AG08395 (cell line): Measurements from ENCODE around the gene ZNF350.
A peak's percentile ranks its signal among the peaks of the same experiment; 100 is the strongest.
"Not testable (repeated sequence)": the region's sequence is repeated elsewhere in the genome, so short reads cannot be mapped to it uniquely, and the experiment has no call there.

Experiments
- DNase-seq: peaks from one replicate; pipeline ENCODE4 v3.0.0; 2012; ENCODE audit warnings: mixed read lengths, low spot score

The ZNF350 gene

DNA sequence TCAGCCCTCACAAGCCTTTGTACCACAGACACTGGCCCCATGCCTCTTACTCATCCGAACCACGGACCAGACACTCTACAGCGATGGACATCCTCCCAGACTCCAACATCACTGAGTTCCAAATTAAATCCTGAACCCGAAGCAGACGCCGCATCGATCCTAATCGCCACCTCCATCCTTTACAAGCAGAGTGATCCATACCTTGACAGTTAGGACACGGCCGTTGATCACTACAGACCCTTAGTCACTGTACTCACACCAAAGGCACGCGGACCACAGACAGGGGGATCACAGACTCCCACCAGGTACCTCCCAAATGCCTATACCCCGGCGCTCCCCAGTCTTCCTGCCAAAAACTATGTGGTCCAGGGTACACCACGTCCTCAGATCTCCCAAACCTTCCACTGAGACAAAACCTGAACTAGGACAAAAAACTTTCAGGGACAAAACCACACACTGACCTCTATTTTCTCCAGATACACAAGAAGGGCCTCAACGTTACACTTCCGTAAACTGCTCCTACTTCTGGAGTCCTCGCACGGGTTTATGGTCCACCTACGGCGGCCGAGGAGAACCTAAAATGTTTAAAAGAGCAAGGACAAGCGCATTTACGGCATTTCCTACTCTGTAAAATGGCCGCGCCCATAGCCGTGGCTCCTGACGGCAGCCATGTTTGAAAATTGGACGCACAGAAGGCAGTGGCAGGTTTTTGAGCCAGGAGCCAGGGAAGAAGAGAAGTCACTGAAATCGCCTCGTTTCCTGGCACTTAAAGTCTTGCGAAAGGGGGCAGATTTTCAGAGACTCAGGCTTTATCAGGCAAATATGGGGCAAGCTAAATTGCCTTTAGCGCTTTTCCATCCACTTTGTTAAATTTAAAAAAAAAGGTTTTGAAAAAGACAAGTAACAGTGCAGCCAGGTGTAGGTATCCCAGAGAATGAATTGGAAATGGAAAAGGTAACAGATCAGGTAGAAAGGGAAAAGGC lies at the start of gene ZNF350:
Gene ZNF350, minus strand, starts transcription at position 532 of the 983 bp plus-strand sequence. CDS start 12,480 bp downstream, outside the sequence.
- peak; percentile 92 for DNase-seq

GRCh38 chr19:52034051-52034728 lies 47.5 kb upstream of the ZNF350 start:
- no peak for DNase-seq

GRCh38 chr19:52028780-52029123 lies 42.1 kb upstream of the ZNF350 start:
- DNase-seq, result no peak

DNA sequence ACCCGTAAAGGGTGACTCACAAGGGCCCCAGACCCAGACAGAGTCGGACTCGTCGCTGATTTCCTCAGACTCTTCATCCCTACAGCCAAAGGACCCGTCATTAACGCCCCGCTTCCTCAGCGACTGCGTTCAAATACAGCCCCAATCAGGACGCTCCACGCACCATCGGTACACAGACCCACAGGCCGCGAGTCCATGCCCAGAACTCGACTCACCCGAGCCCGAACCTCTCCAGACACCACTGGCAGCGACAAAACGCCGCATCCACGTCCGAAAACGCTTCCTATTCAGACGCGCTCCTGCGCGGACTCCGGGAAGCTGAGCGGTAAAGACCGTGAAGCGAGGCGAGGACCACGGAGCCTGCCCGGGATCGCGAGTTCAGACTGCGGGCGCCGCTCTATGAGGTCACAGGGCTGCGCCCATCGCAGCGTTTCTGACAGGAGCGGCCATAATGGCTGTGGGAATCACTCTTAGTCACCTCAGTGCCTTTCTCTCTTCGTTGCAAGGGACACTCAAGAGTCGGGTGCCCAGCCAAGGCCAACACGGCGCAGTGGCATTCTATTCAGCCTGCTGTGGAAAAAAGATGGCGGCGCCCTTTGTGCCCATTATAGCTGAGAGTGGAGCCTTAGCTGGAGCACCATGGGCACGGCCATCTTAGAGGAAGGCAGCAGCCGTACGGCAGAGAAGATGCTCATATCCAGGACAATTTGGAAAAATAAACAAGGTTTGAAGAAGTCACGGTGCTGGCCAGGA lies 41.6 kb upstream of the ZNF350 start, which contains the start of gene ZNF614:
Gene ZNF614, minus strand, starts transcription at position 353 of the 753 bp plus-strand sequence. CDS start 2,634 bp downstream, outside the sequence.
- DNase-seq, result peak; percentile 94

DNA sequence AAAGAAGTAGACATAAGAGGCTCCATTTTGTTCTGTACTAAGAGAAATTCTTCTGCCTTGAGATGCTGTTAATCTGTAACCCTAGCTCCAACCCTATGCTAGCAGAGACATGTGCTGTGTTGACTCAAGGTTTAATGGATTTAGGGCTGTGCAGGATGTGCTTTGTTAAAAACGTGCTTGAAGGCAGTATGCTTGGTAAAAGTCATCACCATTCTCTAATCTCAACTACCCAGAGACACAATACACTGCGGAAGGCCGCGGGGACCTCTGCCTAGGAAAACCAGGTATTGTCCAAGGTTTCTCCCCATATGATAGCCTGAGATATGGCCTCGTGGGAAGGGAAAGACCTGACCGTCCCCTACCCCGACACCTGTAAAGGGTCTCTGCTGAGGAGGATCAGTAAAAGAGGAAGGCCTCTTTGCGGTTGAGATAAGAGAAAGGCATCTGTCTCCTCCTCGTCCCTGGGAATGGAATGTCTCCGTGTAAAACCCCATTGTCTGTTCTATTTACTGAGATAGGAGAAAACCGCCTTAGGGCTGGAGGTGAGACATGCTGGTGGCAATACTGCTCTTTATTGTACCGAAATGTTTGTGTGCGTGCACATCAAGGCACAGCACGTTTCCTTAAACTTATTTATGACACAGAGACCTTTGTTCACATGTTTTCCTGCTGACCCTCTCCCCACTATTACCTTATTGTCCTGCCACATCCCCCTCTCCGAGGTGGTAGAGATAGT lies 39.8 kb upstream of the ZNF350 start:
- DNase-seq, result not testable (repeated sequence)

GRCh38 chr19:52024478-52024877 lies 37.8 kb upstream of the ZNF350 start:
- DNase-seq, result not testable (repeated sequence)

DNA sequence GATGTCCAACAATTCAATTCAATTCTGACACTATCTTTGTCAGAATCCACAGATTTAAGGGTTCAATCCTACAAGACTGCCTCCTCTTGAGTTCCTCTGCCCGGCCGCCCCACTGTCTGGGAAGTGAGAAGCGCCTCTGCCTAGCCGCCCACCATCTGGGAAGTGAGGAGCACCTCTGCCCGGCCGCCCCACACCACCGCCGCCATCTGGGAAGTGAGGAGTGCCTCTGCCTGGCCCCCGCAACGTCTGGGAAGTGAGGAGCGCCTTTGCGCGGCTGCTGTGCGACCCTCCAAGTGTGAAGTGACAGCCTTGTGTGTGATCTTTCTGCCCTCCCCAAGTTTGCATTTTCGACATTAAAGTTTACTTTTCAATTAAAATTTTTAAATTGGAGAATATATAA lies 35.6 kb upstream of the ZNF350 start:
- no peak for DNase-seq

- no peak for DNase-seq
Measured at GRCh38 chr19:52020506-52020905, 33.9 kb upstream of the ZNF350 start.

GRCh38 chr19:52010674-52011073 lies 24.0 kb upstream of the ZNF350 start:
- DNase-seq, result no peak

GRCh38 chr19:52007806-52008557 lies 21.3 kb upstream of the ZNF350 start, which contains the start of gene ZNF615:
ZNF615 (minus strand) TSS chr19:52008211; CDS start chr19:52003711, 4,500 bp downstream.
- peak; percentile 88 for DNase-seq

DNA sequence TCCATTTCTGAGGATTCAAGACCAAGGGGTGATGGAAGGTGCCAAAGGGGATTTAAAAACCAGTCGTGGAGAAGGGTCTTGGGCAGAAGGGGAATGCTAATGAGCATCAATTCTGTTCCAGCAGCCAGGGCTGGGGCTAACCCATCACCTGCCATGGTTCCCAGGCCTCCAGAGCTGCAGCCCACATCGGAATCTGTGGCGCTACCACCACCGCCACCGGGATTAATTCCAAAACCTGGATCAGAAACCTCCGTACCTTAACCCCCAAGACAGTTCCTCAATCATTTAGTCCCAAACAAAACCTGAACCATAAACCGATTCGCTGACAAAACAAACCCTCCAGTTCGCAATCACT lies 20.8 kb upstream of the ZNF350 start:
- peak; percentile 20 for DNase-seq

DNA sequence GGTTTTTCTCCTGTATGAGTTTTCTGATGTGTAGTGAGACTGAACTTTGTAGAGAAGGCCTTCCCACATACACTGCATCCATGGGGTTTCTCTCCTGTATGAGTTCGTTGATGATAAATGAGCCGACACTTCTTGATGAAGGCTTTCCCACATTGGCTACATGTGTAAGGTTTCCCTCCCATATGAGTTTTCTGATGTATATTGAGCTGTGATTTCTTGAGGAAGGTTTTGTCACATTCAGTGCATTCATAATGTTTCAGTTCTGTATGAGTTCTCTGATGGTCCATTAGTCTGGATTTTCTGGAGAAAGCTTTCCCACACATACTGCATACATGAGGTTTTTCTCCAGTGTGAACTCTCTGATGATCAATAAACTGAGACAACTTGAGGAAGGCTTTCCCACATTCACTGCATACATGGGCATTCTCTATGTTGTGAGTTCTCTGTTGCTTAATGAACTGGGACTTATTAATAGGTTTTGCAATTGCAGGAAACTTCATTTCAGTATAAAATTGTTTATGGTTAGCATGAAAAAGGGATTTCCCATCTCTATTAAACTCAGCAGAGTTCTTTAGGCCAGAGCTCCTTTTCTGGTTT lies 7.5 kb upstream of the ZNF350 start:
- no peak for DNase-seq

DNA sequence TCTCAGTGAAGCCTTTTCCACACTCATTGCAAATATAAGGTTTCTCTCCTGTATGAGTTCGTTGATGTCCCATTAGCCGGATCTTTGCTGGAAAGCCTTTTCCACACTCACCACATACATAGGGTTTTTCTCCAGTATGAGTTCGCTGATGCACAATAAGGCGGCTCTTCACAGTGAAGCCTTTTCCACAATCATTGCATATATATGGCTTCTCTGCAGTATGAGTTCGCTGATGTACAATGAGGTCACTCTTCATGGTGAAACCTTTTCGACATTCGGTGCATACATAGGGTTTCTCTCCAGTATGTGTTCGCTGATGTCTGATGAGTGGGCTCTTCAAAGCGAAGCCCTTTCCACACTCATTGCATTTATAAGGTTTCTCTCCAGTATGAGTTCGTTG lies 6.8 kb upstream of the ZNF350 start:
- DNase-seq, result no peak

GRCh38 chr19:51983361-51983760 lies 3.3 kb downstream of the ZNF350 start:
- no peak for DNase-seq

DNA sequence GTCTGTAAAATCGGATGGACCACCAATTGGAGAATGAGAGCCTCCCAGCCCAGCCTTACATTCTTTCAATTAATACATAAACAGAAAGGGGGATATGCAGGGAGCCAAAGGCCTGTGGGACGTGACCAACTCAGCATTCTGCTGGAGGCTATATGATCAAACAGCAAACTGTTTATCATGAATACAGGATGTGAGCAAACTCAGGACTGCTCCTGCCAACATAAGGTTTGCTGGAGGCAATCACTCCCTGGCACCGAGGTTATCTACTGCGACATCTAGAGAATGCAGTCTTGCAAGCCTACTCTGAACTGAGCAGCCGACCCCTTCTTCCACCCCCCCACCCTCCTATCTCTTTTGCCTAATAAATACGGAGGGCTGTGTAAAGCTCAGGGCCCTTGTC lies 5.7 kb downstream of the ZNF350 start:
- not testable (repeated sequence) for DNase-seq

GRCh38 chr19:51980116-51980736 lies 6.4 kb downstream of the ZNF350 start:
- no peak for DNase-seq

- DNase-seq, result no peak
Measured at GRCh38 chr19:51978882-51979281, 7.8 kb downstream of the ZNF350 start.

- DNase-seq, result no peak
Measured at GRCh38 chr19:51977346-51977745, 9.3 kb downstream of the ZNF350 start.

DNA sequence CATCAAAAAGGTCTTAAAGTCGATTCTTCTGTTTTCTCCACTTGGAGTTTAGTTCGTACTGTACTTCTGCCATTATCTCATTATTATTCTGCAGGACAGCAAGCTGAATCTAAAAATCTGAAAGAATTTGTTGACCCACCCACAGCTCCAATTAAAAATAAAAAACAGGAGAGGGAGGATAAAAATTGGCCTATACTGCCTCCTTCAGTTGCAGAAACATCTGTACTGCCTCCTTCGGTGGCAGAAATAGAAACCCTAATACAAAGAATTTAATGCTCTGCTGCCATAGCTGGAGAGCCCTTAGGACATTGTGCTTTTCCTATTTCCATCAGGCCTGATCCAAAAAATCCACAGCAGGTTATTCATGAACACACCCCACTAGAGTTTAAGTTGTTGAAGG lies 9.8 kb downstream of the ZNF350 start:
- no peak for DNase-seq

- DNase-seq, result not testable (repeated sequence)
Measured at GRCh38 chr19:51975787-51976186, 10.9 kb downstream of the ZNF350 start.
